ENCODE results near the gene ZNF438. TPM values are rescaled to one million over a fixed set of nuclear protein-coding genes. Genes with fewer than 3 reads are reported as not detected.

The ZNF438 gene
- total and polyA plus RNA-seq, 7 donors, result 12.3 to 27.9 (median 20.7) TPM

- WGBS, 3 donors, result 44 to 70% (median 59%) methylated on average over 3 of the region's 3 CpGs
- intact Hi-C loops (cut with DNase I), result no loop called here
- Histone ChIP-seq H3K4me3 (no peak overlapping the region), H3K4me1 (peaks cover 19% of the 10 kb centered on the region), H3K36me3 (ENCODE audit: insufficient read depth in 1 of 2, low read depth in 1 of 2) (no peaks in the 10 kb centered on the region), H3K27ac (peak overlapping the region; percentile 55), H3K27me3 (ENCODE audit: insufficient read depth in 3 of 3, low read length in 2 of 3) (no peaks in the 10 kb centered on the region), H3K9me3 (no peaks in the 10 kb centered on the region)
- DNase-seq, result no peak
- TF ChIP-seq, protein P1, sequence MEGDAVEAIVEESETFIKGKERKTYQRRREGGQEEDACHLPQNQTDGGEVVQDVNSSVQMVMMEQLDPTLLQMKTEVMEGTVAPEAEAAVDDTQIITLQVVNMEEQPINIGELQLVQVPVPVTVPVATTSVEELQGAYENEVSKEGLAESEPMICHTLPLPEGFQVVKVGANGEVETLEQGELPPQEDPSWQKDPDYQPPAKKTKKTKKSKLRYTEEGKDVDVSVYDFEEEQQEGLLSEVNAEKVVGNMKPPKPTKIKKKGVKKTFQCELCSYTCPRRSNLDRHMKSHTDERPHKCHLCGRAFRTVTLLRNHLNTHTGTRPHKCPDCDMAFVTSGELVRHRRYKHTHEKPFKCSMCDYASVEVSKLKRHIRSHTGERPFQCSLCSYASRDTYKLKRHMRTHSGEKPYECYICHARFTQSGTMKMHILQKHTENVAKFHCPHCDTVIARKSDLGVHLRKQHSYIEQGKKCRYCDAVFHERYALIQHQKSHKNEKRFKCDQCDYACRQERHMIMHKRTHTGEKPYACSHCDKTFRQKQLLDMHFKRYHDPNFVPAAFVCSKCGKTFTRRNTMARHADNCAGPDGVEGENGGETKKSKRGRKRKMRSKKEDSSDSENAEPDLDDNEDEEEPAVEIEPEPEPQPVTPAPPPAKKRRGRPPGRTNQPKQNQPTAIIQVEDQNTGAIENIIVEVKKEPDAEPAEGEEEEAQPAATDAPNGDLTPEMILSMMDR (IDR thresholded peaks at IDR 0.05), result no peak
- peak; percentile 56 to 88 (median 80) for ATAC-seq
These were observed 214.9 kb downstream of the ZNF438 start for GRCh38 chr10:30816820-30817171.

DNA sequence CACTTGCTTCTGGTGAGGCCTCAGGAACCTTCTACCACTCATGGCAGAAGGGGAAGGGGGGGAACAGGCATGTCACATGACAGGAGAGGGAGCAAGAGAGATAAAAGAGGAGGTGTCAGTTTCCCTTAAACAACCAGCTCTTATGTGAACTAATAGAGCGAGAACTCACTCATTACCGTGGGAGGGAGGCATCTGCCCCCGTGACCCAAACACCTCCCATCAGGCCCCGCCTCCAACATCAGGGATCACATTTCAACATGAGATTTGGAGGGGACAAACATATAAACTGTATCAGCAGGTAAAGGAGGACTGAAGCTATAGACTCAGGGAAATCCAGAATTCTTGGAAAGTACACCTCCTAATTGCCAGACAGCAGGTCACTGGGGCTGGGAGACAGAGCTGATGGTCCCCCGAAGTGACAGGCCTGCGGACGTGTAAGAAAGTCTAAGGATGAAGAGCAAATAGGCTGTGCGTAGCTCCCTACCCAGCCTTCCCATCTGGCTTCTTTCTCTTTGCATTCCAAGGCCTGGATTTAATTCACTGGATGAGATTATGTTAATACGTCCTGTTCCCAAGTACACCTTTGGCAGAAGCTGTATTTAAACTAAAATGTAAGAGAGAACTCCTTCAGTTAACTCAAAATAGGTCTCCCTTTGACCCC lies 215.4 kb downstream of the ZNF438 start:
- intact Hi-C loops (cut with DNase I), result no loop called here
- H3K4me3 ChIP-seq, result no peak overlapping the region
- peak overlapping the region; percentile 55 for H3K27ac ChIP-seq
- TF ChIP-seq, protein P1 (IDR thresholded peaks at IDR 0.05), result no peak
- peaks cover 24% of the 10 kb centered on the region for H3K4me1 ChIP-seq
- 67 to 78% (median 76%) methylated on average over 9 of the region's 9 CpGs for WGBS, 3 donors
- H3K27me3 ChIP-seq (ENCODE audit: insufficient read depth in 3 of 3, low read length in 2 of 3), result no peaks in the 10 kb centered on the region
- no peaks in the 10 kb centered on the region for H3K9me3 ChIP-seq
- no peaks in the 10 kb centered on the region for H3K36me3 ChIP-seq (ENCODE audit: insufficient read depth in 1 of 2, low read depth in 1 of 2)
- no peak for ATAC-seq
- DNase-seq, result no peak

GRCh38 chr10:30813872-30814481 lies 217.7 kb downstream of the ZNF438 start:
- no peak for ATAC-seq
- 83 to 87% (median 83%) methylated on average over 1 of the region's 1 CpG for WGBS, 3 donors
- Histone ChIP-seq H3K27ac (no peak overlapping the region), H3K36me3 (ENCODE audit: insufficient read depth in 1 of 2, low read depth in 1 of 2) (no peaks in the 10 kb centered on the region), H3K9me3 (no peaks in the 10 kb centered on the region), H3K27me3 (ENCODE audit: insufficient read depth in 3 of 3, low read length in 2 of 3) (no peaks in the 10 kb centered on the region), H3K4me1 (peaks cover 19% of the 10 kb centered on the region), H3K4me3 (no peak overlapping the region)
- TF ChIP-seq, protein P1 (IDR thresholded peaks at IDR 0.05), result no peak
- no peak for DNase-seq
- intact Hi-C loops (cut with DNase I), result no loop called here

DNA sequence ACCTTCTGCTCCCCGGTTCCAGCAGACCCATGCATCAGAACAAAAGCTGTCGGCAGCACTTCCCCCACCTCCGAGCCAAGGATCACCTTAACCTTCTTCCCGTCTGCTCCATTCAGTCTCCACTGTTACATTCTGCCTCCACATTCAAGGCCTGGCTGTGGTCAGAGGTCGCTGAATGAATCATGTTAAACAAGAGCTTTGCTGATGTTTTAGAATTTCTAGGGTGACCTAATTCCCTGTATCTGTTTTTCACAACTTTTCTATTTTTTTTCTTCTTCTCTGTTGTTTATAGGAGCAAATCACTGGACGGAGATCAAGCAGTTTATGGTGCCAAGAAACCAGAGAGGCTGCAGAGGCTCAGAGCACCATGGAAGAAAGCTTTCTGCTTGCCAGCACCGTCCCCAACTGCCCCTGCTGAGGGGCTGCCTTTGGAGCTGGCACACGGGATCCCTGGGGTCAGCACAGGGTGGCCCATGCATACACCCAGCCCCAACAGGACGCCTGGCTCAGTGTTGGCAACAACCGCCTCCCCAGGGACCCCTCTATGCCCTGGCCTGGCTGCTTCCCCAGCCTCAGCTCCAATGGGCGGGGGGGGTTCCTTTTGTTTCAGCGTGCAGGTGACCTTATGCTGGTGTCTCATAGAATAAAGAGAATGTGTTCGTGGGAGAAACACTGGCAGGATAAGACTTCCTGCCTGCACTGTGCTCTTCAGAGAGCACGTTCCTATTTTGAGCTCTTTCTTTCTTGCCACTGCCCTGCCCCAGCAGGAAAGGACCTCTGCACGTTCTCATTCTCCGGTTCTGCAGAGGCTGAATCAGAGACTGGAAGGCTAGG lies 219.4 kb downstream of the ZNF438 start:
- Histone ChIP-seq H3K4me3 (peak overlapping the region; percentile 25), H3K27ac (peak overlapping the region; percentile 65), H3K27me3 (ENCODE audit: insufficient read depth in 3 of 3, low read length in 2 of 3) (no peaks in the 10 kb centered on the region), H3K9me3 (no peaks in the 10 kb centered on the region), H3K4me1 (peaks cover 19% of the 10 kb centered on the region), H3K36me3 (ENCODE audit: insufficient read depth in 1 of 2, low read depth in 1 of 2) (no peaks in the 10 kb centered on the region)
- ATAC-seq, result peak; percentile 23 to 62 (median 43)
- WGBS, 3 donors, result 11 to 21% (median 16%) methylated on average over 16 of the region's 16 CpGs
- intact Hi-C loops (cut with DNase I), result no loop called here
- peak in 1 of 2 donors; percentile 45 for DNase-seq
- TF ChIP-seq, protein P1 (IDR thresholded peaks at IDR 0.05), result no peak
